GM20000 (cell line): Measurements from ENCODE around the gene FOXL1.

Experiments used
- DNase-seq: peaks from one replicate; pipeline ENCODE4 v3.0.0; 2012; ENCODE audit warnings: low spot score
- CTCF ChIP-seq: IDR thresholded peaks from 2 replicates; pipeline ENCODE4 v1.5.1; 2012; ENCODE audit warnings: mild to moderate bottlenecking, control low read depth; ENCODE audit errors: extremely low read depth, missing control alignments

Gene FOXL1

GRCh38 chr16:86580063-86580790 lies 1.9 kb downstream of the FOXL1 start:
- TF ChIP-seq CTCF = no peak
- no peak for DNase-seq

GRCh38 chr16:86580791-86581170 lies 2.4 kb downstream of the FOXL1 start:
- no peak for TF ChIP-seq CTCF
- DNase-seq = no peak

- no peak for TF ChIP-seq CTCF
- DNase-seq = no peak
Observed at GRCh38 chr16:86581458-86581857, 3.1 kb downstream of the FOXL1 start.

GRCh38 chr16:86584071-86584685 lies 5.8 kb downstream of the FOXL1 start:
- no peak for DNase-seq
- no peak for TF ChIP-seq CTCF

GRCh38 chr16:86584726-86585721 lies 6.7 kb downstream of the FOXL1 start:
- TF ChIP-seq CTCF = no peak
- DNase-seq = no peak

GRCh38 chr16:86585821-86586611 lies 7.7 kb downstream of the FOXL1 start:
- DNase-seq = no peak
- TF ChIP-seq CTCF = no peak
